Fibroblast of lung (primary cell): ENCODE data around the gene PHTF2. TPM values are rescaled to one million over a fixed set of nuclear protein-coding genes. Genes with fewer than 3 reads are reported as not detected.

Experiments
- DNase-seq, 2 donors: peaks; one replicate each; pipeline versions ENCODE4 v3.0.0 to v3.0.0-alpha.2; 2010; ENCODE audit warnings: low read depth in 2 of 2
- H2AFZ ChIP-seq: 2 replicates; pipeline ENCODE4 v1.5.1; 2012; ENCODE audit warnings: low read length, control low read depth, inconsistent platforms
- H3K27ac ChIP-seq: 2 replicates; pipeline ENCODE4 v1.5.1; 2011; ENCODE audit warnings: low read length, control low read depth; ENCODE audit not compliant: insufficient read depth
- H3K27me3 ChIP-seq: 2 replicates; pipeline ENCODE4 v1.5.1; 2011; ENCODE audit warnings: mild to moderate bottlenecking, low read length; ENCODE audit not compliant: control insufficient read depth, insufficient read depth
- H3K36me3 ChIP-seq: 2 replicates; pipeline ENCODE4 v1.5.1; 2011; ENCODE audit warnings: low read length; ENCODE audit not compliant: control insufficient read depth, insufficient read depth
- H3K4me1 ChIP-seq: 2 replicates; pipeline ENCODE4 v1.5.1; 2011; ENCODE audit warnings: low read length; ENCODE audit not compliant: control insufficient read depth, insufficient read depth; ENCODE audit errors: extremely low read depth
- H3K4me2 ChIP-seq: 2 replicates; pipeline ENCODE4 v1.5.1; 2011; ENCODE audit warnings: low read length, control low read depth; ENCODE audit not compliant: insufficient read depth; ENCODE audit errors: extremely low read depth
- H3K4me3 ChIP-seq, 4 experiments: fragments of 200-600 bp in 1 of 4; sonication (generic) in 1 of 4; replicated peaks in 1 of 4; 2 replicates each; pipeline ENCODE4 v1.5.1; 2011 to 2016; ENCODE audit warnings: low read length in 4 of 4, low read depth in 3 of 4, mild to moderate bottlenecking in 3 of 4, control low read depth in 2 of 4, inconsistent platforms in 1 of 4, mixed read lengths in 1 of 4; ENCODE audit not compliant: insufficient read depth in 1 of 4; ENCODE audit errors: control extremely low read depth in 1 of 4
- H3K79me2 ChIP-seq: 2 replicates; pipeline ENCODE4 v1.5.1; 2012; ENCODE audit warnings: mild to moderate bottlenecking, low read length, inconsistent platforms; ENCODE audit not compliant: control insufficient read depth, insufficient read depth
- H3K9ac ChIP-seq: 2 replicates; pipeline ENCODE4 v1.5.1; 2011; ENCODE audit warnings: mild to moderate bottlenecking, low read length, control low read depth; ENCODE audit not compliant: insufficient read depth
- H3K9me3 ChIP-seq: 2 replicates; pipeline ENCODE4 v1.5.1; 2012; ENCODE audit warnings: low read depth, low read length; ENCODE audit not compliant: control insufficient read depth, insufficient read depth
- H4K20me1 ChIP-seq: 2 replicates; pipeline ENCODE4 v1.5.1; 2011; ENCODE audit warnings: low read length; ENCODE audit not compliant: control insufficient read depth, insufficient read depth; ENCODE audit errors: extremely low read depth
- CTCF ChIP-seq, 2 donors: IDR thresholded peaks in 1 of 2; conservative IDR thresholded peaks in 1 of 2; 1 replicate in 1 of 2; 2 replicates in 1 of 2; pipeline ENCODE4 v1.5.1; 2011 to 2012; ENCODE audit warnings: low read length in 2 of 2, control low read depth in 1 of 2, inconsistent platforms in 1 of 2, low read depth in 1 of 2, mild to moderate bottlenecking in 1 of 2
- EZH2 ChIP-seq: IDR thresholded peaks from 2 replicates; pipeline ENCODE4 v1.5.1; 2012; ENCODE audit warnings: low read length, control low read depth, mild to moderate bottlenecking; ENCODE audit errors: missing control alignments
- polyA minus RNA-seq: library from RNA; depleted of rRNA, polyadenylated mRNA; stranded (reverse); fragments of >200 nt; gene quantifications from 2 replicates; pipeline ENCODE4 v1.2.3, GENCODE V29; 2011; ENCODE audit warnings: low replicate concordance
- polyA plus RNA-seq, 2 donors: library from polyadenylated mRNA; depleted of rRNA in 1 of 2; stranded (reverse) in 1 of 2; unstranded in 1 of 2; fragments of >200 nt; gene quantifications; 2 replicates each; pipeline ENCODE4 v1.2.1, GENCODE V29; 2011 to 2012; ENCODE audit warnings: missing spikeins in 1 of 2
- total RNA-seq: library from RNA; depleted of rRNA; stranded (reverse); fragments of >200 nt; gene quantifications from 2 replicates; pipeline ENCODE4 v1.2.1, GENCODE V29; 2014

The PHTF2 gene
- total RNA-seq: 14.4 and 25.9 TPM in 2 replicates
- polyA plus RNA-seq: 55.4 and 64.4 TPM in 2 replicates
- 31.3 and 32.1 TPM in 2 replicates for polyA plus RNA-seq (2012)
- polyA minus RNA-seq: 5.8 and 7.4 TPM in 2 replicates

GRCh38 chr7:77798394-77799077 lies at the start of gene PHTF2, which contains the start of gene TMEM60:
PHTF2 (plus strand) TSS chr7:77798773.
TMEM60 (minus strand) TSS chr7:77798434; CDS start chr7:77794373, 4,061 bp downstream.
- peak; percentile 100 for DNase-seq
- peak within 1 kb of the TSS; percentile 87 for H3K4me2 ChIP-seq

GRCh38 chr7:77752016-77752415 lies 46.6 kb upstream of the PHTF2 start:
- Histone ChIP-seq H3K9ac (no peak overlapping the region), H3K27ac (no peak overlapping the region), H2AFZ (no peak overlapping the region), H3K27me3 (no peaks in the 10 kb centered on the region), H4K20me1 (no peaks in the 10 kb centered on the region), H3K4me2 (no peak overlapping the region), H3K4me3 (no peak overlapping the region), H3K9me3 (no peaks in the 10 kb centered on the region), H3K4me1 (no peaks in the 10 kb centered on the region), H3K36me3 (no peaks in the 10 kb centered on the region), H3K79me2 (no peaks in the 10 kb centered on the region)
- no peak for DNase-seq
- TF ChIP-seq CTCF (conservative IDR thresholded peaks at IDR 0.05 in 1 of 2, IDR thresholded peaks at IDR 0.05 in 1 of 2; ENCODE audit: low read depth in 1 of 2, low read length in 2 of 2) (no peak), EZH2 (no peak)

More at GRCh38 chr7:77798394-77799077, at the start of gene PHTF2, which contains the start of gene TMEM60:
- Histone ChIP-seq H4K20me1 (no peaks in the 10 kb centered on the region), H3K27ac (peak within 1 kb of the TSS; percentile 94), H3K4me1 (peaks cover 2% of the 10 kb centered on the region), H2AFZ (peak within 1 kb of the TSS; percentile 92), H3K79me2 (peaks cover 75% of the 10 kb centered on the region), H3K36me3 (peaks cover 1% of the 10 kb centered on the region), H3K4me3 (peak within 1 kb of the TSS; percentile 90 to 99 (median 97)), H3K27me3 (no peaks in the 10 kb centered on the region), H3K9me3 (no peaks in the 10 kb centered on the region), H3K9ac (peak within 1 kb of the TSS; percentile 95)
- TF ChIP-seq CTCF (conservative IDR thresholded peaks at IDR 0.05 in 1 of 2, IDR thresholded peaks at IDR 0.05 in 1 of 2; ENCODE audit: low read depth in 1 of 2, low read length in 2 of 2): peak; percentile 37 to 52
- no peak for TF ChIP-seq EZH2

- Histone ChIP-seq H3K4me2 (no peak overlapping the region), H3K4me1 (no peaks in the 10 kb centered on the region), H3K9me3 (no peaks in the 10 kb centered on the region), H3K27ac (no peak overlapping the region), H3K4me3 (no peak overlapping the region), H3K79me2 (no peaks in the 10 kb centered on the region), H3K27me3 (no peaks in the 10 kb centered on the region), H3K36me3 (no peaks in the 10 kb centered on the region), H2AFZ (no peak overlapping the region), H4K20me1 (no peaks in the 10 kb centered on the region), H3K9ac (no peak overlapping the region)
- no peak for DNase-seq
- TF ChIP-seq EZH2: no peak
- TF ChIP-seq CTCF (conservative IDR thresholded peaks at IDR 0.05 in 1 of 2, IDR thresholded peaks at IDR 0.05 in 1 of 2; ENCODE audit: low read depth in 1 of 2, low read length in 2 of 2): no peak
Observed at GRCh38 chr7:77753173-77753572, 45.4 kb upstream of the PHTF2 start.
